ENCODE measurements around the gene TSPO. TPM values are rescaled to one million over a fixed set of nuclear protein-coding genes. Genes with fewer than 3 reads are reported as not detected.

The TSPO gene
- total and polyA plus RNA-seq, 9 of the 15 experiments (the other 6 are each of a cell fraction or from before 2014, with no cell fraction given): 4.9 to 126 (median 25.3) TPM

DNA sequence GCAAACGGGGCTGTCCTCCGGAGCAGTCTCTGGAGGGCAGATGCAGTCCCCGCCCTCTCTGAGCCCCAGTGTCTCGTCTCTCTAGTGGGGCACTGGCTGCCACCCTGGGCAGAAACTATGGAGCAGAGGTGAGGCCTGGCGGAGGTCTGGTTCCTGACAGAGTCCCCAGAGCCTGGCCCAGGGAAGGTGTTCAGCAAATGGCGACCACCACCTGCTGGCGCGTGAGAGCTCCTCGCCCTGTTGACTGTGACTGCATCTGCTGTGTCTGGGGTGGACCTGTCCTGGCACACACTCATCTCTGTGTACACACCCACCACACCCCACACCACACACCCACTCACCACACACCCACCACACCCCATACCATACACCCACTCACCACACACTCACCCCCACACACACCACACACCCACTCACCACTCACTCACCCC, 53.9 kb downstream of the TSPO start:
- DNase-seq (ENCODE audit: extremely low read depth in 1 of 4, low spot score in 3 of 4) (no peak), ATAC-seq (no peak), FAIRE-seq (no peak)
- H3K4me1 ChIP-seq (replicated peaks in 1 of 2; ENCODE audit: control insufficient read depth in 2 of 2, insufficient read depth in 2 of 2, low read length in 2 of 2): peaks cover 0 to 21% of the 10 kb centered on the region in 2 experiments; a peak in 2 of 5 replicates
- H3K4me2 ChIP-seq (ENCODE audit: insufficient read depth, low read length): no peak overlapping the region
- CTCF ChIA-PET (ENCODE audit: low intra/inter-chr PET ratio): no interaction called here
- H3K27ac ChIP-seq (ENCODE audit: extremely low read depth, low read depth, low read length): no peak overlapping the region
- 21% methylated on average over 4 of the region's 9 CpGs for WGBS (ENCODE audit: insufficient coverage, low coverage, missing lambda C conversion rate)
- in situ Hi-C loops (cut with MboI) (no loop called here), intact Hi-C loops (cut with micrococcal nuclease) (no loop called here)
- no peaks in the 10 kb centered on the region for H3K79me2 ChIP-seq (ENCODE audit: control insufficient read depth, insufficient read depth, low read length)
- H3K9ac ChIP-seq (ENCODE audit: insufficient read depth in 1 of 2, low read depth in 2 of 2, low read length in 2 of 2): no peak overlapping the region; a peak in 1 of 4 replicates
- H4K20me1 ChIP-seq (replicated peaks; ENCODE audit: control insufficient read depth, insufficient read depth, low read length): no peaks in the 10 kb centered on the region
- no TSS peak for BruUV-seq (replicated peaks)
- POLR2A ChIA-PET: interaction anchor here (0.7 kb wide), 1 partner anchor 28 kb away, joined by 3 read pairs; no protein-coding TSS in a partner anchor
- no peak overlapping the region for H3K4me3 ChIP-seq
- peaks cover 0 to 20% of the 10 kb centered on the region in 2 experiments; a peak in 3 of 5 replicates for H3K27me3 ChIP-seq (ENCODE audit: control insufficient read depth in 2 of 2, insufficient read depth in 2 of 2, low read length in 2 of 2)
- H3K9me3 ChIP-seq (replicated peaks; ENCODE audit: control insufficient read depth, insufficient read depth, low read depth, low read length): no peaks in the 10 kb centered on the region
- H3K9me1 ChIP-seq (ENCODE audit: control insufficient read depth, insufficient read depth, low read length): no peaks in the 10 kb centered on the region
- no peaks in the 10 kb centered on the region for H3K36me3 ChIP-seq (ENCODE audit: control insufficient read depth, insufficient read depth, low read length)
- no peak overlapping the region for H2AFZ ChIP-seq (ENCODE audit: low read depth, low read length)
- TF ChIP-seq, protein P1, sequence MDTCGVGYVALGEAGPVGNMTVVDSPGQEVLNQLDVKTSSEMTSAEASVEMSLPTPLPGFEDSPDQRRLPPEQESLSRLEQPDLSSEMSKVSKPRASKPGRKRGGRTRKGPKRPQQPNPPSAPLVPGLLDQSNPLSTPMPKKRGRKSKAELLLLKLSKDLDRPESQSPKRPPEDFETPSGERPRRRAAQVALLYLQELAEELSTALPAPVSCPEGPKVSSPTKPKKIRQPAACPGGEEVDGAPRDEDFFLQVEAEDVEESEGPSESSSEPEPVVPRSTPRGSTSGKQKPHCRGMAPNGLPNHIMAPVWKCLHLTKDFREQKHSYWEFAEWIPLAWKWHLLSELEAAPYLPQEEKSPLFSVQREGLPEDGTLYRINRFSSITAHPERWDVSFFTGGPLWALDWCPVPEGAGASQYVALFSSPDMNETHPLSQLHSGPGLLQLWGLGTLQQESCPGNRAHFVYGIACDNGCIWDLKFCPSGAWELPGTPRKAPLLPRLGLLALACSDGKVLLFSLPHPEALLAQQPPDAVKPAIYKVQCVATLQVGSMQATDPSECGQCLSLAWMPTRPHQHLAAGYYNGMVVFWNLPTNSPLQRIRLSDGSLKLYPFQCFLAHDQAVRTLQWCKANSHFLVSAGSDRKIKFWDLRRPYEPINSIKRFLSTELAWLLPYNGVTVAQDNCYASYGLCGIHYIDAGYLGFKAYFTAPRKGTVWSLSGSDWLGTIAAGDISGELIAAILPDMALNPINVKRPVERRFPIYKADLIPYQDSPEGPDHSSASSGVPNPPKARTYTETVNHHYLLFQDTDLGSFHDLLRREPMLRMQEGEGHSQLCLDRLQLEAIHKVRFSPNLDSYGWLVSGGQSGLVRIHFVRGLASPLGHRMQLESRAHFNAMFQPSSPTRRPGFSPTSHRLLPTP (IDR thresholded peaks at IDR 0.05; ENCODE audit: borderline replicate concordance, extremely low read depth, insufficient read length): no peak
- TF ChIP-seq EGR1 (conservative IDR thresholded peaks at IDR 0.05): peak; percentile 60
